GM23338 (cell line): ENCODE results near the gene PPP1R12A. TPM values are rescaled to one million over a fixed set of nuclear protein-coding genes. Genes with fewer than 3 reads are reported as not detected.

Experiments used
- ATAC-seq: fragments of 200-7000 bp; cut with Tn5 transposase; 3 replicates; pipeline ENCODE4 v1.9.1; 2020
- DNase-seq: peaks from one replicate; pipeline ENCODE4 v3.0.0-alpha.2; 2015; ENCODE audit warnings: low spot score
- H2AFZ ChIP-seq: fragments of 200-600 bp; sonication (generic); 2 replicates; pipeline ENCODE4 v1.8.0; 2016; ENCODE audit warnings: antibody characterized with exemption, mild to moderate bottlenecking, moderate library complexity
- H3F3A ChIP-seq: fragments of 200-600 bp; sonication (generic); replicated peaks from 2 replicates; pipeline ENCODE4 v1.8.0; 2017; ENCODE audit warnings: antibody characterized with exemption, mixed run types, low read depth
- H3K27ac ChIP-seq: fragments of 200-600 bp; sonication (generic); 2 replicates; pipeline ENCODE4 v1.6.1; 2016; ENCODE audit warnings: low read depth
- H3K27me3 ChIP-seq: fragments of 200-600 bp; sonication (generic); 2 replicates; pipeline ENCODE4 v1.8.0; 2016; ENCODE audit warnings: mild to moderate bottlenecking, mixed run types, moderate library complexity; ENCODE audit not compliant: insufficient read depth
- H3K36me3 ChIP-seq: fragments of 200-600 bp; sonication (generic); 2 replicates; pipeline ENCODE4 v1.8.0; 2016; ENCODE audit warnings: mild to moderate bottlenecking; ENCODE audit not compliant: insufficient read depth
- H3K4me1 ChIP-seq: fragments of 200-600 bp; sonication (generic); 2 replicates; pipeline ENCODE4 v1.8.0; 2016; ENCODE audit warnings: mild to moderate bottlenecking, moderate library complexity; ENCODE audit not compliant: insufficient read depth
- H3K4me2 ChIP-seq: fragments of 200-600 bp; sonication (generic); 2 replicates; pipeline ENCODE4 v1.7.1; 2017; ENCODE audit warnings: mixed run types
- H3K4me3 ChIP-seq: fragments of 200-600 bp; sonication (generic); 2 replicates; pipeline ENCODE4 v1.6.1; 2016; ENCODE audit warnings: mixed run types
- H3K79me2 ChIP-seq: fragments of 200-600 bp; sonication (generic); replicated peaks from 2 replicates; pipeline ENCODE4 v1.8.0; 2017; ENCODE audit warnings: mild to moderate bottlenecking; ENCODE audit not compliant: insufficient read depth
- H3K9me2 ChIP-seq: fragments of 200-600 bp; sonication (generic); 2 replicates; pipeline ENCODE4 v1.8.0; 2017; ENCODE audit not compliant: insufficient read depth
- H4K20me1 ChIP-seq: fragments of 200-600 bp; sonication (generic); replicated peaks from 2 replicates; pipeline ENCODE4 v1.8.0; 2017; ENCODE audit warnings: mild to moderate bottlenecking; ENCODE audit not compliant: insufficient read depth
- H3K27ac Mint-ChIP-seq: 2 replicates; pipeline ENCODE4 v1.8.0; 2020; ENCODE audit warnings: inconsistent platforms, mild to moderate bottlenecking, moderate library complexity, mixed read lengths
- H3K27me3 Mint-ChIP-seq: 3 replicates; pipeline ENCODE4 v1.8.0; 2022; ENCODE audit warnings: low read depth, mild to moderate bottlenecking, moderate library complexity, mixed read lengths, inconsistent platforms; ENCODE audit not compliant: insufficient read depth, poor library complexity
- H3K36me3 Mint-ChIP-seq: 3 replicates; pipeline ENCODE4 v1.8.0; 2021; ENCODE audit warnings: low read depth, mild to moderate bottlenecking, inconsistent platforms, moderate library complexity, mixed read lengths
- H3K4me1 Mint-ChIP-seq: 3 replicates; pipeline ENCODE4 v1.8.0; 2020; ENCODE audit warnings: mild to moderate bottlenecking, inconsistent platforms, mixed read lengths
- H3K4me3 Mint-ChIP-seq: 3 replicates; pipeline ENCODE4 v1.8.0; 2021; ENCODE audit warnings: moderate library complexity, mild to moderate bottlenecking, inconsistent platforms, mixed read lengths
- H3K9me3 Mint-ChIP-seq: 3 replicates; pipeline ENCODE4 v1.8.0; 2020; ENCODE audit warnings: moderate library complexity, mild to moderate bottlenecking, inconsistent platforms, mixed read lengths
- CREB1 ChIP-seq: fragments of 250-450 bp; sonication (Bioruptor Pico); IDR thresholded peaks from 2 replicates; pipeline ENCODE4 v1.5.0; 2020; ENCODE audit warnings: low read depth, mild to moderate bottlenecking, moderate library complexity
- EZH2 ChIP-seq: fragments of 200-600 bp; sonication (generic); IDR thresholded peaks from one replicate; pipeline ENCODE4 v1.8.0; 2017; ENCODE audit warnings: antibody characterized with exemption, mild to moderate bottlenecking, low read depth; ENCODE audit not compliant: unreplicated experiment
- EZH2phosphoT487 ChIP-seq: fragments of 200-600 bp; sonication (generic); IDR thresholded peaks from one replicate; pipeline ENCODE4 v1.8.1; 2018; ENCODE audit warnings: antibody characterized with exemption; ENCODE audit not compliant: unreplicated experiment
- JUNB ChIP-seq: IDR thresholded peaks from one replicate; pipeline ENCODE4 v1.6.1; 2016; ENCODE audit warnings: antibody characterized with exemption; ENCODE audit not compliant: unreplicated experiment
- NANOG ChIP-seq: IDR thresholded peaks from 2 replicates; pipeline ENCODE4 v1.6.1; 2016; ENCODE audit warnings: antibody characterized with exemption, borderline replicate concordance
- POLR2AphosphoS5 ChIP-seq: IDR thresholded peaks from 2 replicates; pipeline ENCODE4 v1.6.1; 2016; ENCODE audit warnings: antibody characterized with exemption, low read depth
- ZNF114 ChIP-seq: fragments of 250-450 bp; sonication (Bioruptor Pico); IDR thresholded peaks from 2 replicates; pipeline ENCODE4 v1.5.0; 2020; ENCODE audit warnings: mild to moderate bottlenecking, moderate library complexity
- ZNF331 ChIP-seq: fragments of 250-450 bp; sonication (Bioruptor Pico); IDR thresholded peaks from 2 replicates; pipeline ENCODE4 v1.5.0; 2020; ENCODE audit warnings: low read depth, mild to moderate bottlenecking, moderate library complexity
- polyA plus RNA-seq: library from polyadenylated mRNA; unstranded; fragments of >200 nt; fragmentation: Nextera tagmentation; extraction: Ambion mirVana; gene quantifications from 2 replicates; pipeline ENCODE4 v1.2.1, GENCODE V29; 2016
- total RNA-seq: library from RNA; depleted of rRNA; stranded (reverse); fragments of >200 nt; shearing (Covaris generic); gene quantifications from 2 replicates; pipeline ENCODE4 v1.2.3, GENCODE V29; 2014
- TF ChIP-seq, protein P1 (sequence below): IDR thresholded peaks from one replicate; pipeline ENCODE4 v1.6.1; 2018; ENCODE audit warnings: antibody characterized with exemption; ENCODE audit not compliant: unreplicated experiment
- TF ChIP-seq, protein P2 (sequence below): IDR thresholded peaks from 2 replicates; pipeline ENCODE4 v1.6.1; 2016; ENCODE audit warnings: antibody characterized with exemption
- TF ChIP-seq, protein P3 (sequence below), 2 experiments: fragments of 200-600 bp in 1 of 2; sonication (generic) in 1 of 2; conservative IDR thresholded peaks; 2 replicates each; pipeline versions ENCODE4 v1.5.1 to v1.6.1; 2016 to 2017; ENCODE audit warnings: antibody characterized with exemption in 2 of 2, low read depth in 2 of 2, mild to moderate bottlenecking in 2 of 2, moderate library complexity in 1 of 2

Gene PPP1R12A
- total and polyA plus RNA-seq, 2 experiments from 2014 or later, result 91.6 to 146 TPM

DNA sequence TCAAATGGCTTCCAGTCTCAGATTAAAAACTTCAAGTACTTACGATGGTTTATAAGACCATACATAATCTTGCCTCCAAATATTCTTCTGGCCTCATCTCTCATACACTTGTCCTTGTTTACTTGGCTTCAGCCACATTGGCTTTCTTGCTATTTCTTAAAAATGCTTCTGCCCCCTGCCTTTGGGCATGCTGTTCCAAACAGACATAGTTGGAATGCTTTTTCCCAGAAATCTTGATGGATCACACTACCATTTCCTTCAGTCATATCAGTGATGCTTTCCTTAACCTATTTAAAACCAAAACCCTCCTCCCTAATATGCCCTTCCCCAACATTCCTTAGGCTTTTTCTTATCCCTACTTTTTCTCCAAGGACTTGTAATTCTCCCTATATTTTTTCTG lies 169.7 kb downstream of the PPP1R12A start (continued):
- TF ChIP-seq, protein P1, sequence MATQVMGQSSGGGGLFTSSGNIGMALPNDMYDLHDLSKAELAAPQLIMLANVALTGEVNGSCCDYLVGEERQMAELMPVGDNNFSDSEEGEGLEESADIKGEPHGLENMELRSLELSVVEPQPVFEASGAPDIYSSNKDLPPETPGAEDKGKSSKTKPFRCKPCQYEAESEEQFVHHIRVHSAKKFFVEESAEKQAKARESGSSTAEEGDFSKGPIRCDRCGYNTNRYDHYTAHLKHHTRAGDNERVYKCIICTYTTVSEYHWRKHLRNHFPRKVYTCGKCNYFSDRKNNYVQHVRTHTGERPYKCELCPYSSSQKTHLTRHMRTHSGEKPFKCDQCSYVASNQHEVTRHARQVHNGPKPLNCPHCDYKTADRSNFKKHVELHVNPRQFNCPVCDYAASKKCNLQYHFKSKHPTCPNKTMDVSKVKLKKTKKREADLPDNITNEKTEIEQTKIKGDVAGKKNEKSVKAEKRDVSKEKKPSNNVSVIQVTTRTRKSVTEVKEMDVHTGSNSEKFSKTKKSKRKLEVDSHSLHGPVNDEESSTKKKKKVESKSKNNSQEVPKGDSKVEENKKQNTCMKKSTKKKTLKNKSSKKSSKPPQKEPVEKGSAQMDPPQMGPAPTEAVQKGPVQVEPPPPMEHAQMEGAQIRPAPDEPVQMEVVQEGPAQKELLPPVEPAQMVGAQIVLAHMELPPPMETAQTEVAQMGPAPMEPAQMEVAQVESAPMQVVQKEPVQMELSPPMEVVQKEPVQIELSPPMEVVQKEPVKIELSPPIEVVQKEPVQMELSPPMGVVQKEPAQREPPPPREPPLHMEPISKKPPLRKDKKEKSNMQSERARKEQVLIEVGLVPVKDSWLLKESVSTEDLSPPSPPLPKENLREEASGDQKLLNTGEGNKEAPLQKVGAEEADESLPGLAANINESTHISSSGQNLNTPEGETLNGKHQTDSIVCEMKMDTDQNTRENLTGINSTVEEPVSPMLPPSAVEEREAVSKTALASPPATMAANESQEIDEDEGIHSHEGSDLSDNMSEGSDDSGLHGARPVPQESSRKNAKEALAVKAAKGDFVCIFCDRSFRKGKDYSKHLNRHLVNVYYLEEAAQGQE, result no peak

DNA sequence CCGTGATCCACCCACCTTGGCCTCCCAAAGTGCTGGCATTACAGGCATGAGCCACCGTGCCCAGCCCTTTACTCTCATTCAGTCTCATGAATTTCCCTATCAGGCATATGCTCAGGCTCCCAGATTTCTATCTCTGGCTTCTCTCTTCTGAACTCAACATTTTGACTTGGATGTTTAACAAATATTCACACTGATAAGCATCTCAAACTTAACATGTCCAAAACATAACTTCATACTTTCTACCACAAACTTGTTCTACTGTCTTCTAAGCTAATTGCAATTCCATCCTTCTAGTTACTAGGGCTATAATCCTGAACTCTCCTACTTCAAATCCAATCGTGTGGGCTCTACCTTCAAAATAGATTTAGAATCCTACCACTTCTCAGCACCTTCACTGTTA lies 170.3 kb downstream of the PPP1R12A start:
- ATAC-seq (no peak), DNase-seq (no peak)
- H3K4me3 Mint-ChIP-seq, result no peak overlapping the region
- Histone ChIP-seq H3K4me1 (no peaks in the 10 kb centered on the region), H3F3A (no peaks in the 10 kb centered on the region), H2AFZ (no peak overlapping the region), H4K20me1 (no peaks in the 10 kb centered on the region), H3K9me2 (no peaks in the 10 kb centered on the region), H3K4me2 (no peak overlapping the region), H3K27me3 (no peaks in the 10 kb centered on the region), H3K27ac (no peak overlapping the region), H3K79me2 (no peaks in the 10 kb centered on the region), H3K36me3 (no peaks in the 10 kb centered on the region), H3K4me3 (no peak overlapping the region)
- H3K36me3 Mint-ChIP-seq, result no peaks in the 10 kb centered on the region
- H3K27ac Mint-ChIP-seq, result no peak overlapping the region
- H3K27me3 Mint-ChIP-seq, result peaks cover 5% of the 10 kb centered on the region
- no peaks in the 10 kb centered on the region; the same call in 2 of the 3 replicates for H3K4me1 Mint-ChIP-seq
- H3K9me3 Mint-ChIP-seq, result peaks cover 4% of the 10 kb centered on the region; the same call in 2 of the 3 replicates
- TF ChIP-seq POLR2AphosphoS5 (no peak), ZNF331 (no peak), EZH2 (no peak), JUNB (no peak), CREB1 (no peak), ZNF114 (CRISPR knock-in tag) (no peak), EZH2phosphoT487 (no peak), NANOG (no peak)
- TF ChIP-seq, protein P2, sequence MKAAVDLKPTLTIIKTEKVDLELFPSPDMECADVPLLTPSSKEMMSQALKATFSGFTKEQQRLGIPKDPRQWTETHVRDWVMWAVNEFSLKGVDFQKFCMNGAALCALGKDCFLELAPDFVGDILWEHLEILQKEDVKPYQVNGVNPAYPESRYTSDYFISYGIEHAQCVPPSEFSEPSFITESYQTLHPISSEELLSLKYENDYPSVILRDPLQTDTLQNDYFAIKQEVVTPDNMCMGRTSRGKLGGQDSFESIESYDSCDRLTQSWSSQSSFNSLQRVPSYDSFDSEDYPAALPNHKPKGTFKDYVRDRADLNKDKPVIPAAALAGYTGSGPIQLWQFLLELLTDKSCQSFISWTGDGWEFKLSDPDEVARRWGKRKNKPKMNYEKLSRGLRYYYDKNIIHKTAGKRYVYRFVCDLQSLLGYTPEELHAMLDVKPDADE, result no peak
- TF ChIP-seq, protein P3, sequence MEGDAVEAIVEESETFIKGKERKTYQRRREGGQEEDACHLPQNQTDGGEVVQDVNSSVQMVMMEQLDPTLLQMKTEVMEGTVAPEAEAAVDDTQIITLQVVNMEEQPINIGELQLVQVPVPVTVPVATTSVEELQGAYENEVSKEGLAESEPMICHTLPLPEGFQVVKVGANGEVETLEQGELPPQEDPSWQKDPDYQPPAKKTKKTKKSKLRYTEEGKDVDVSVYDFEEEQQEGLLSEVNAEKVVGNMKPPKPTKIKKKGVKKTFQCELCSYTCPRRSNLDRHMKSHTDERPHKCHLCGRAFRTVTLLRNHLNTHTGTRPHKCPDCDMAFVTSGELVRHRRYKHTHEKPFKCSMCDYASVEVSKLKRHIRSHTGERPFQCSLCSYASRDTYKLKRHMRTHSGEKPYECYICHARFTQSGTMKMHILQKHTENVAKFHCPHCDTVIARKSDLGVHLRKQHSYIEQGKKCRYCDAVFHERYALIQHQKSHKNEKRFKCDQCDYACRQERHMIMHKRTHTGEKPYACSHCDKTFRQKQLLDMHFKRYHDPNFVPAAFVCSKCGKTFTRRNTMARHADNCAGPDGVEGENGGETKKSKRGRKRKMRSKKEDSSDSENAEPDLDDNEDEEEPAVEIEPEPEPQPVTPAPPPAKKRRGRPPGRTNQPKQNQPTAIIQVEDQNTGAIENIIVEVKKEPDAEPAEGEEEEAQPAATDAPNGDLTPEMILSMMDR (conservative IDR thresholded peaks at IDR 0.05; ENCODE audit: low read depth in 2 of 2), result no peak
- TF ChIP-seq, protein P1, result no peak
